ENCODE results near the gene E2F4. TPM values are rescaled to one million over a fixed set of nuclear protein-coding genes. Genes with fewer than 3 reads are reported as not detected.

Gene E2F4
- total and polyA plus RNA-seq, 2 of the 8 experiments (the other 6 are each of a cell fraction or from before 2014, with no cell fraction given), result 79.9 to 157 TPM

DNA sequence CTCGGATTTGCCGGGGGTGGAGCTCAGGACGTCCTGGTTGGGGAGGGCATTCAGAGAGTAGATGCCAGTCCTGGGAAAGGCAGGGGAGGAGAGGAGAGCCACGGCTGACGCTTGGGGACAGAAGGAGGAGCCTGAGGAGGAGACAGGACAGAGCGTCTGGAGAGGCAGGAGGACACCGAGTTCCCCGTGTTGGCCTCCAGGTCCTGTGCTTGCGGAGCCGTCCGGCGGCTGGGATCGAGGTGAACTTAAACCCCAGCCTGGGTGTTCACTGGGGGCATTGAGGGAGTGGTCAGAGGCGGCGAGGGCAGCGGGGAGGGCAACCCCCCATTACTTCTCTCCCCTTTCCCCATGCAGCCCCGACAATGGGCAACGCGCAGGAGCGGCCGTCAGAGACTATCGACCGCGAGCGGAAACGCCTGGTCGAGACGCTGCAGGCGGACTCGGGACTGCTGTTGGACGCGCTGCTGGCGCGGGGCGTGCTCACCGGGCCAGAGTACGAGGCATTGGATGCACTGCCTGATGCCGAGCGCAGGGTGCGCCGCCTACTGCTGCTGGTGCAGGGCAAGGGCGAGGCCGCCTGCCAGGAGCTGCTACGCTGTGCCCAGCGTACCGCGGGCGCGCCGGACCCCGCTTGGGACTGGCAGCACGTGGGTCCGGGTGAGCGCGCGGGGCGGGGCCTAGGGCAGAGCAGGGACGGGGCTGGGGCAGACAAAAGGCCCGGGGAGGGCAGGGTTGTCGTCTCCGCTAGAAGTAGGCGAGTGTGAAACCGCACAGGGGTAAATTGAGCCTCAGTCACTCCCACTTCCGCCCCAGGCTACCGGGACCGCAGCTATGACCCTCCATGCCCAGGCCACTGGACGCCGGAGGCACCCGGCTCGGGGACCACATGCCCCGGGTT lies 17.9 kb upstream of the E2F4 start:
- no peak overlapping the region for H3K23ac ChIP-seq (ENCODE audit: insufficient read length)
- DNase-seq (ENCODE audit: low read depth in 1 of 2, low spot score in 2 of 2) (peak in 1 of 2 experiments; percentile 78), FAIRE-seq (no peak)
- H2BK20ac ChIP-seq (ENCODE audit: low read length), result no peak overlapping the region
- H4K91ac ChIP-seq (replicated peaks; ENCODE audit: insufficient read length, low read length), result peak overlapping the region; percentile 47
- peaks cover 2% of the 10 kb centered on the region; the same call in 1 of the 2 replicates for H3K79me1 ChIP-seq (ENCODE audit: low read depth, low read length)
- peak overlapping the region; percentile 73; the same call in 1 of the 2 replicates for H2AFZ ChIP-seq (ENCODE audit: low read length)
- no peak overlapping the region for H2BK120ac ChIP-seq (replicated peaks; ENCODE audit: low read depth, low read length)
- H3K4me1 ChIP-seq (replicated peaks in 1 of 4; ENCODE audit: control insufficient read depth in 3 of 4, insufficient read depth in 4 of 4, low read length in 3 of 4), result peaks cover 0 to 40% (median 30%) of the 10 kb centered on the region in 4 experiments; a peak in 6 of 7 replicates
- no peak overlapping the region for H3K4ac ChIP-seq (replicated peaks; ENCODE audit: insufficient read length, low read depth, low read length)
- no peak overlapping the region for H3K9ac ChIP-seq (replicated peaks in 1 of 4; ENCODE audit: extremely low read depth in 1 of 4, low read depth in 3 of 4, low read length in 3 of 4)
- H2BK15ac ChIP-seq (ENCODE audit: low read length), result no peak overlapping the region; the same call in 1 of the 2 replicates
- H3K27me3 ChIP-seq (replicated peaks in 1 of 4; ENCODE audit: control insufficient read depth in 3 of 4, extremely low read depth in 1 of 4, insufficient read depth in 3 of 4, low read length in 3 of 4), result peaks cover 50 to 90% (median 86%) of the 10 kb centered on the region in 4 experiments
- H4K5ac ChIP-seq (ENCODE audit: insufficient read length, low read depth, low read length), result no peak overlapping the region
- 4% methylated on average over 61 of the region's 71 CpGs; no CpG with 5 or more reads in 1 of the 2 experiments for WGBS, 2 experiments (ENCODE audit: extremely low coverage in 1 of 2, insufficient coverage in 1 of 2, insufficient read length in 1 of 2, insufficient replicate concordance in 2 of 2, low coverage in 1 of 2, low lambda C conversion rate in 2 of 2, missing lambda C conversion rate in 1 of 2)
- no peak overlapping the region; the same call in 1 of the 2 replicates for H2BK12ac ChIP-seq (ENCODE audit: low read depth, low read length)
- no peak overlapping the region for H3K14ac ChIP-seq (ENCODE audit: insufficient read length)
- no peaks in the 10 kb centered on the region for H3K36me3 ChIP-seq (ENCODE audit: control insufficient read depth in 2 of 4, insufficient read depth in 4 of 4, low read length in 3 of 4)
- peak overlapping the region; percentile 75 for H4K8ac ChIP-seq (ENCODE audit: extremely low read depth, insufficient read depth, low read length)
- H3K18ac ChIP-seq (ENCODE audit: extremely low read depth, low read length), result peak overlapping the region; percentile 24; the same call in 1 of the 2 replicates
- H3K4me2 ChIP-seq (ENCODE audit: insufficient read depth in 1 of 2, low read depth in 2 of 2, low read length in 2 of 2), result peak overlapping the region; percentile 71 to 92
- ChIA-PET POLR2A (ENCODE audit: partially characterized antibody) (interaction anchor here (1.0 to 7.3 kb wide), 8 partner anchors 9 to 25 kb away, joined by 3 to 59 read pairs (median 6); partner anchors contain the start of genes B3GNT9, EXOC3L1, FBXL8 and HSF4), CTCF (ENCODE audit: partially characterized antibody) (interaction anchor here (0.7 to 19.3 kb wide), 12 partner anchors 8 to 249 kb away, joined by 3 to 291 read pairs (median 4); partner anchors contain the start of genes B3GNT9, EXOC3L1, FBXL8 and HSF4)
- peaks cover 29% of the 10 kb centered on the region for H3K23me2 ChIP-seq (ENCODE audit: low read depth, low read length)
- 0 out of 2 replicates have a peak overlapping the region, but pooled peaks have one; percentile 63 for H2BK5ac ChIP-seq (ENCODE audit: low read depth, low read length)
- peaks cover 7 to 20% of the 10 kb centered on the region in 2 experiments for H4K20me1 ChIP-seq (replicated peaks in 1 of 2; ENCODE audit: control insufficient read depth in 1 of 2, insufficient read depth in 2 of 2, low read length in 2 of 2)
- H3K4me3 ChIP-seq (ENCODE audit: extremely low read depth in 1 of 4, insufficient read depth in 2 of 4, low read depth in 3 of 4, low read length in 4 of 4), result peak overlapping the region; percentile 27 to 57 (median 34)
- no peak overlapping the region for H3K56ac ChIP-seq (replicated peaks; ENCODE audit: insufficient read length, low read depth, low read length)
- H3K27ac ChIP-seq (ENCODE audit: low read depth, low read length), result no peak overlapping the region
- H2AK5ac ChIP-seq (ENCODE audit: low read depth, low read length), result no peak overlapping the region
- no peaks in the 10 kb centered on the region for H3K9me3 ChIP-seq (ENCODE audit: insufficient read depth in 2 of 2, low read depth in 1 of 2, low read length in 1 of 2)
- no peaks in the 10 kb centered on the region for H3K79me2 ChIP-seq (ENCODE audit: control insufficient read depth in 1 of 2, insufficient read depth in 2 of 2, low read length in 2 of 2)
- TF ChIP-seq CTBP2 (IDR thresholded peaks at IDR 0.05; ENCODE audit: borderline replicate concordance, insufficient read depth, insufficient read length, low read length) (peak; percentile 12), KDM4A (IDR thresholded peaks at IDR 0.05; ENCODE audit: low read depth, low read length, severe bottlenecking) (peak; percentile 49), CHD1 (IDR thresholded peaks at IDR 0.05; ENCODE audit: low read depth, low read length) (no peak), BRCA1 (IDR thresholded peaks at IDR 0.05; ENCODE audit: low read depth, low read length) (no peak), BACH1 (IDR thresholded peaks at IDR 0.05; ENCODE audit: low read length) (no peak), SP4 (IDR thresholded peaks at IDR 0.05; ENCODE audit: low read length) (no peak)
- TF ChIP-seq, protein P1, sequence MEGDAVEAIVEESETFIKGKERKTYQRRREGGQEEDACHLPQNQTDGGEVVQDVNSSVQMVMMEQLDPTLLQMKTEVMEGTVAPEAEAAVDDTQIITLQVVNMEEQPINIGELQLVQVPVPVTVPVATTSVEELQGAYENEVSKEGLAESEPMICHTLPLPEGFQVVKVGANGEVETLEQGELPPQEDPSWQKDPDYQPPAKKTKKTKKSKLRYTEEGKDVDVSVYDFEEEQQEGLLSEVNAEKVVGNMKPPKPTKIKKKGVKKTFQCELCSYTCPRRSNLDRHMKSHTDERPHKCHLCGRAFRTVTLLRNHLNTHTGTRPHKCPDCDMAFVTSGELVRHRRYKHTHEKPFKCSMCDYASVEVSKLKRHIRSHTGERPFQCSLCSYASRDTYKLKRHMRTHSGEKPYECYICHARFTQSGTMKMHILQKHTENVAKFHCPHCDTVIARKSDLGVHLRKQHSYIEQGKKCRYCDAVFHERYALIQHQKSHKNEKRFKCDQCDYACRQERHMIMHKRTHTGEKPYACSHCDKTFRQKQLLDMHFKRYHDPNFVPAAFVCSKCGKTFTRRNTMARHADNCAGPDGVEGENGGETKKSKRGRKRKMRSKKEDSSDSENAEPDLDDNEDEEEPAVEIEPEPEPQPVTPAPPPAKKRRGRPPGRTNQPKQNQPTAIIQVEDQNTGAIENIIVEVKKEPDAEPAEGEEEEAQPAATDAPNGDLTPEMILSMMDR (IDR thresholded peaks at IDR 0.05; ENCODE audit: control extremely low read depth in 1 of 3, insufficient read depth in 1 of 3, low read depth in 1 of 3, low read length in 3 of 3), result peak in 2 of 3 experiments; percentile 14 to 15; a peak in 2 of 4 replicates
